Measurements from ENCODE around the gene TPM1. TPM values are rescaled to one million over a fixed set of nuclear protein-coding genes. Genes with fewer than 3 reads are reported as not detected.

Gene TPM1
- total RNA-seq, 1 experiment from 2014 or later = 298 TPM

- intact Hi-C loops (cut with micrococcal nuclease; ENCODE audit: unreplicated experiment) (loop anchor here (5.0 kb wide), 1 partner anchor 203 kb away; no protein-coding TSS in a partner anchor), in situ Hi-C loops (cut with HindIII; ENCODE audit: low pct_unique_long_range_greater_than_20kb, low sequenced_read_pairs) (no loop called here)
- DNase-seq (ENCODE audit: low read depth, low spot score) = no peak
- ChIA-PET POLR2A (no interaction called here), CTCF (interaction anchor here (0.6 kb wide), 1 partner anchor 309 kb away, joined by 3 read pairs; no protein-coding TSS in a partner anchor)
- no peak for ATAC-seq
- TF ChIP-seq TCF7L2 (IDR thresholded peaks at IDR 0.05; ENCODE audit: low read depth, low read length) (no peak), SIN3A (IDR thresholded peaks at IDR 0.05; ENCODE audit: borderline replicate concordance, insufficient read depth, low read depth, low read length) (no peak), POLR2AphosphoS5 (IDR thresholded peaks at IDR 0.05; ENCODE audit: low read depth, low read length) (no peak), CTCF (IDR thresholded peaks at IDR 0.05) (no peak), REST (IDR thresholded peaks at IDR 0.05; ENCODE audit: insufficient read depth in 1 of 2, low read depth in 2 of 2, low read length in 1 of 2) (no peak)
- H3K9me3 ChIP-seq (ENCODE audit: control insufficient read depth, insufficient read depth, low read depth, low read length) = no peaks in the 10 kb centered on the region
- BruUV-seq (replicated peaks) = TSS peak; percentile 25
- no peaks in the 10 kb centered on the region for H3K36me3 ChIP-seq (ENCODE audit: control insufficient read depth, insufficient read depth, low read length)
- peak overlapping the region; percentile 85 for H3K27ac ChIP-seq (ENCODE audit: low read length)
- no peaks in the 10 kb centered on the region for H3K27me3 ChIP-seq (ENCODE audit: control insufficient read depth, insufficient read depth, low read length)
- H3K4me1 ChIP-seq (ENCODE audit: control insufficient read depth, insufficient read depth, low read length) = peaks cover 86% of the 10 kb centered on the region
- peak overlapping the region; percentile 80 to 90; a peak in 3 of 4 replicates for H3K4me3 ChIP-seq (ENCODE audit: low read depth in 2 of 2, low read length in 2 of 2)
Measured at GRCh38 chr15:63050731-63051155, 8.2 kb downstream of the TPM1 start.

- no TSS peak for BruUV-seq (replicated peaks)
- ATAC-seq (no peak), DNase-seq (ENCODE audit: low read depth, low spot score) (no peak)
- in situ Hi-C loops (cut with HindIII; ENCODE audit: low pct_unique_long_range_greater_than_20kb, low sequenced_read_pairs) (no loop called here), intact Hi-C loops (cut with micrococcal nuclease; ENCODE audit: unreplicated experiment) (loop anchor here (5.0 kb wide), 1 partner anchor 204 kb away; no protein-coding TSS in a partner anchor)
- no peaks in the 10 kb centered on the region for H3K27me3 ChIP-seq (ENCODE audit: control insufficient read depth, insufficient read depth, low read length)
- TF ChIP-seq CTCF (IDR thresholded peaks at IDR 0.05) = no peak
- no peak for TF ChIP-seq SIN3A (IDR thresholded peaks at IDR 0.05; ENCODE audit: borderline replicate concordance, insufficient read depth, low read depth, low read length)
- TF ChIP-seq TCF7L2 (IDR thresholded peaks at IDR 0.05; ENCODE audit: low read depth, low read length) = no peak
- TF ChIP-seq REST (IDR thresholded peaks at IDR 0.05; ENCODE audit: insufficient read depth in 1 of 2, low read depth in 2 of 2, low read length in 1 of 2) = no peak
- no peak; the same call in 1 of the 2 replicates for TF ChIP-seq POLR2AphosphoS5 (IDR thresholded peaks at IDR 0.05; ENCODE audit: low read depth, low read length)
- ChIA-PET POLR2A (interaction anchor here (0.6 kb wide), 1 partner anchor 137 kb away, joined by 3 read pairs; no protein-coding TSS in a partner anchor), CTCF (interaction anchor here (0.6 to 0.7 kb wide), 2 partner anchors 206 to 310 kb away, joined by 3 to 10 read pairs; no protein-coding TSS in a partner anchor)
- peak overlapping the region; percentile 85 for H3K27ac ChIP-seq (ENCODE audit: low read length)
- peak overlapping the region in 1 of 2 experiments; percentile 80; a peak in 2 of 4 replicates for H3K4me3 ChIP-seq (ENCODE audit: low read depth in 2 of 2, low read length in 2 of 2)
- peaks cover 80% of the 10 kb centered on the region for H3K4me1 ChIP-seq (ENCODE audit: control insufficient read depth, insufficient read depth, low read length)
- H3K36me3 ChIP-seq (ENCODE audit: control insufficient read depth, insufficient read depth, low read length) = no peaks in the 10 kb centered on the region
- no peaks in the 10 kb centered on the region for H3K9me3 ChIP-seq (ENCODE audit: control insufficient read depth, insufficient read depth, low read depth, low read length)
Measured at GRCh38 chr15:63051156-63052066, 8.9 kb downstream of the TPM1 start.

Data from Panc1 (cell line).